SU-DHL-6 (cell line): ENCODE results near the gene SCAMP3.
A peak's percentile ranks its signal among the peaks of the same experiment; 100 is the strongest.
"Not testable (repeated sequence)": the region's sequence is repeated elsewhere in the genome, so short reads cannot be mapped to it uniquely, and the experiment has no call there.

Experiments
- H2AFZ ChIP-seq: fragments of 200-600 bp; sonication (generic); 2 replicates; pipeline ENCODE4 v1.6.1; 2014; ENCODE audit warnings: low read depth, mild to moderate bottlenecking, moderate library complexity, mixed read lengths, antibody characterized with exemption, low read length; ENCODE audit not compliant: severe bottlenecking
- H3F3A ChIP-seq: fragments of 200-600 bp; shearing (Covaris generic); 2 replicates; pipeline ENCODE4 v1.6.0; 2016; ENCODE audit warnings: antibody characterized with exemption, mild to moderate bottlenecking; ENCODE audit not compliant: insufficient read depth
- H3K27ac ChIP-seq: fragments of 200-600 bp; sonication (generic); 2 replicates; pipeline ENCODE4 v1.5.1; 2016; ENCODE audit warnings: low read depth, mild to moderate bottlenecking, low read length, moderate library complexity, mixed read lengths
- H3K27me3 ChIP-seq: fragments of 200-600 bp; sonication (generic), shearing (Covaris generic); 2 replicates; pipeline ENCODE4 v1.6.0; 2014; ENCODE audit warnings: mild to moderate bottlenecking, low read length
- H3K36me3 ChIP-seq: fragments of 200-600 bp; sonication (generic); 2 replicates; pipeline ENCODE4 v1.6.1; 2014; ENCODE audit warnings: mild to moderate bottlenecking, low read length, mixed read lengths
- H3K4me2 ChIP-seq: fragments of 300-600, 200-600 bp; shearing (Covaris generic), sonication (generic); 2 replicates; pipeline ENCODE4 v1.6.0; 2014; ENCODE audit warnings: low read length, low read depth, mild to moderate bottlenecking; ENCODE audit not compliant: poor library complexity, severe bottlenecking
- H3K4me3 ChIP-seq: fragments of 200-600 bp; sonication (generic); 2 replicates; pipeline ENCODE4 v1.5.1; 2014; ENCODE audit warnings: antibody characterized with exemption, low read length, mild to moderate bottlenecking, mixed read lengths; ENCODE audit not compliant: insufficient read depth, poor library complexity, severe bottlenecking
- H3K79me2 ChIP-seq: fragments of 200-600 bp; sonication (generic); 2 replicates; pipeline ENCODE4 v1.6.1; 2014; ENCODE audit warnings: mild to moderate bottlenecking, low read length, moderate library complexity; ENCODE audit not compliant: insufficient read depth
- H3K9ac ChIP-seq: fragments of 200-600 bp; sonication (generic); 2 replicates; pipeline ENCODE4 v1.7.0; 2014; ENCODE audit warnings: mild to moderate bottlenecking, low read length
- H3K9me2 ChIP-seq: fragments of 200-600 bp; sonication (generic); replicated peaks from 2 replicates; pipeline ENCODE4 v1.6.1; 2014; ENCODE audit warnings: low read length; ENCODE audit not compliant: insufficient read depth
- H3K9me3 ChIP-seq: fragments of 200-600 bp; sonication (generic); 2 replicates; pipeline ENCODE4 v1.6.1; 2014; ENCODE audit warnings: low read length, mixed read lengths; ENCODE audit not compliant: insufficient read depth
- H4K20me1 ChIP-seq: fragments of 200-600 bp; sonication (generic); 2 replicates; pipeline ENCODE4 v1.6.1; 2014; ENCODE audit warnings: low read depth, mild to moderate bottlenecking, antibody characterized with exemption, low read length, moderate library complexity, mixed read lengths
- CTCF ChIP-seq: fragments of 200-600 bp; sonication (generic); IDR thresholded peaks from one replicate; pipeline ENCODE4 v1.5.1; 2017; ENCODE audit warnings: antibody characterized with exemption, mild to moderate bottlenecking, low read length, moderate library complexity; ENCODE audit not compliant: insufficient read depth, poor library complexity, severe bottlenecking
- EZH2phosphoT487 ChIP-seq: fragments of 200-600 bp; sonication (generic), shearing (Covaris generic); conservative IDR thresholded peaks from 2 replicates; pipeline ENCODE4 v1.6.1; 2018; ENCODE audit warnings: mild to moderate bottlenecking, antibody characterized with exemption, low read length, moderate library complexity, mixed read lengths

Gene SCAMP3

DNA sequence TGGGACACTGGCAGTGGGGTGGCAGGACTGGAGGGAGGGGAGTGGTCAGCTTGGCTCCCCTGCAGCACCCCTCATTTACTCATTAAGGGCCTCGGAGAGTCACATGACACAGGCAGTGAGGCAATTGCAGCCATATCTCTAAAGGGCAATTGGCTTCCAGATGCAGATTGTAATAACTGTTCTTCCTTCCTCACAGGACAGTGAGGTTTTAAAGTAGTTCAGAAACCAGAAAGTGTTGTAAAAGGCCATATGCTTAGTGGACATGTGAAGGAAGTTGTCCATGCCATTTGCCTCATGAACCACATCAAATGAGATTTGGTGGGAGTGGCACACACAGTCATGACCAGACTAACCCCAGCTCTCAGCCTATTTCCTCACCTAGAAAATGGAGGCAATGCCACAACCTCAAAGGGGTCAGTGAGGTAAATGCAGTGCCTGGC, 42.5 kb downstream of the SCAMP3 start:
- Histone ChIP-seq H3F3A (peaks cover 16% of the 10 kb centered on the region), H4K20me1 (no peaks in the 10 kb centered on the region), H3K9me2 (no peaks in the 10 kb centered on the region), H3K4me2 (no peak overlapping the region), H3K9me3 (no peaks in the 10 kb centered on the region), H3K9ac (no peak overlapping the region), H3K4me3 (no peak overlapping the region), H2AFZ (peak overlapping the region; percentile 12), H3K27me3 (no peaks in the 10 kb centered on the region), H3K27ac (no peak overlapping the region), H3K36me3 (no peaks in the 10 kb centered on the region), H3K79me2 (no peaks in the 10 kb centered on the region)
- no peak for TF ChIP-seq EZH2phosphoT487
- no peak for TF ChIP-seq CTCF

- no peak overlapping the region for H3K4me2 ChIP-seq
- no peaks in the 10 kb centered on the region for H3K27me3 ChIP-seq
- peak overlapping the region; percentile 12 for H2AFZ ChIP-seq
- TF ChIP-seq CTCF (no peak), EZH2phosphoT487 (no peak)
- H3K9ac ChIP-seq = no peak overlapping the region
- H3F3A ChIP-seq = peaks cover 10% of the 10 kb centered on the region
- no peaks in the 10 kb centered on the region for H4K20me1 ChIP-seq
- no peaks in the 10 kb centered on the region for H3K79me2 ChIP-seq
- no peaks in the 10 kb centered on the region for H3K9me3 ChIP-seq
- H3K4me3 ChIP-seq = no peak overlapping the region
- no peak overlapping the region for H3K27ac ChIP-seq
- H3K9me2 ChIP-seq = no peaks in the 10 kb centered on the region
- H3K36me3 ChIP-seq = no peaks in the 10 kb centered on the region
These were observed 43.1 kb downstream of the SCAMP3 start for GRCh38 chr1:155218854-155219591.

- not testable (repeated sequence) for H3K27ac ChIP-seq, H3K36me3 ChIP-seq, H2AFZ ChIP-seq, H3K79me2 ChIP-seq, H3K9me2 ChIP-seq, H4K20me1 ChIP-seq, H3K27me3 ChIP-seq, H3K4me2 ChIP-seq, H3F3A ChIP-seq, H3K9me3 ChIP-seq, H3K9ac ChIP-seq, H3K4me3 ChIP-seq
These were observed 47.5 kb downstream of the SCAMP3 start for GRCh38 chr1:155214702-155215101.

DNA sequence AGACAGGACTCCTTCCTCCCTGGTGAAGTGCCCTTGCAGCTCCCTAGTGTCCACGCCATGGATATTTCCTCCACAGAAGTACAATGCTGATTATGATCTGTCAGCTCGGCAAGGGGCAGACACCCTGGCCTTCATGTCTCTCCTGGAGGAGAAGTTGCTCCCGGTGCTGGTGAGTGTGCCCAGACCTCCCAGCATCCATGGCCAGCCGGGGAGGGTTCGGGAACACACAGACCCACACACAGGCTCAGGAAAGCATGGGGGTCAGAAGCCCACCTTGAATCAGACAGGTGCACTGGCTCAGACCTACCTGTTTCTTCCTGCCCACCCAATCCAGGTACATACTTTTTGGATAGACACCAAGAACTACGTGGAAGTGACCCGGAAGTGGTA, 50.1 kb downstream of the SCAMP3 start:
- H3K4me3 ChIP-seq, H3K36me3 ChIP-seq, H3K9me2 ChIP-seq, H3K27ac ChIP-seq, H3K9me3 ChIP-seq, H3K4me2 ChIP-seq, H2AFZ ChIP-seq, H3K27me3 ChIP-seq, H4K20me1 ChIP-seq, H3K9ac ChIP-seq, H3K79me2 ChIP-seq: not testable (repeated sequence)
- H3F3A ChIP-seq = peaks cover 12% of the 10 kb centered on the region

GRCh38 chr1:155211381-155212050, 50.6 kb downstream of the SCAMP3 start:
- not testable (repeated sequence) for H3K9ac ChIP-seq, H3K79me2 ChIP-seq, H3K4me3 ChIP-seq, H3K9me2 ChIP-seq, H3K9me3 ChIP-seq, H3K27me3 ChIP-seq, H3K27ac ChIP-seq, H4K20me1 ChIP-seq, H3K4me2 ChIP-seq, H2AFZ ChIP-seq, H3K36me3 ChIP-seq
- peaks cover 14% of the 10 kb centered on the region for H3F3A ChIP-seq
